GM23248 (cell line): Measurements from ENCODE around the gene AK9.

Experiments used
- EZH2 ChIP-seq: fragments of 200-600 bp; sonication (generic); IDR thresholded peaks from 2 replicates; pipeline ENCODE4 v1.6.1; 2018; ENCODE audit warnings: antibody characterized with exemption, mild to moderate bottlenecking; ENCODE audit not compliant: insufficient read depth, poor library complexity, severe bottlenecking
- EZH2phosphoT487 ChIP-seq: fragments of 200-600 bp; sonication (generic); IDR thresholded peaks from 2 replicates; pipeline ENCODE4 v1.6.1; 2018; ENCODE audit warnings: antibody characterized with exemption, moderate library complexity, mild to moderate bottlenecking, low read depth; ENCODE audit not compliant: insufficient read depth

DNA sequence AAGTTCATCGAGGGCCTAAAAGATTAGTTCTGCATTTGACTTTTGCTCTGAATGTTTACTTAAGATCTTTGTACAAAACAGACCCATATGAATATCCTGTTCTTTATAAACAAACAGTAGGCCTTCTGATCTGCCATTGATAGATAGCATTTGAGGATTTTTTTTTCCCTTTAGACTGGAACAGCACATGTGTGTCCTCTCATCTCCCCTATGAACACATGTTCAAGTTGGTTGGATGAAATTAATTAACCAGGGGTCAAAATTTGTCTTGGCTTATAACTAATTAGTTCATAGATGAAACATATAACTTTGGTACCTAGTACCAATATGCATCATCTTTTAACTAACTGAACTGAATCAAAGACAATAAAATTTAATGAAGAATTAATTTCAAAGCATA, 81.3 kb downstream of the AK9 start:
- TF ChIP-seq EZH2 (no peak), EZH2phosphoT487 (no peak)
